Activated CD8-positive, alpha-beta T cell treated with anti-CD3 and anti-CD28 coated beads for 36 hours (primary cell): ENCODE measurements around the gene AATK. TPM values are rescaled to one million over a fixed set of nuclear protein-coding genes. Genes with fewer than 3 reads are reported as not detected.

ENCODE experiments used
- ATAC-seq: fragments of 200-7000 bp; cut with Tn5 transposase; one replicate; pipeline ENCODE4 v1.10.0; 2021; ENCODE audit warnings: mild to moderate bottlenecking, moderate library complexity
- CTCF ChIA-PET: fragments of 350-600 bp; sonication (Branson Sonifier 250); formaldehyde crosslinking; loops from one replicate; lab custom pipeline; 2021; ENCODE audit warnings: antibody characterized with exemption; lab: Charles Lee
- POLR2A ChIA-PET: fragments of 350-600 bp; sonication (Branson Sonifier 250); formaldehyde crosslinking; loops from one replicate; lab custom pipeline; 2021; ENCODE audit warnings: antibody characterized with exemption; lab: Charles Lee
- DNase-seq: peaks from one replicate; pipeline ENCODE4 v3.0.0-alpha.2; 2020
- H3K27ac Mint-ChIP-seq: one replicate; pipeline ENCODE4 v1.8.0; 2021; ENCODE audit warnings: mild to moderate bottlenecking, mixed read lengths
- H3K27me3 Mint-ChIP-seq: one replicate; pipeline ENCODE4 v1.8.0; 2021; ENCODE audit warnings: mixed read lengths
- H3K36me3 Mint-ChIP-seq: one replicate; pipeline ENCODE4 v1.8.0; 2021; ENCODE audit warnings: low read depth, mixed read lengths
- H3K4me1 Mint-ChIP-seq: one replicate; pipeline ENCODE4 v1.8.0; 2021; ENCODE audit warnings: low read depth, mixed read lengths
- H3K4me3 Mint-ChIP-seq: one replicate; pipeline ENCODE4 v1.8.0; 2021; ENCODE audit warnings: mild to moderate bottlenecking, moderate library complexity, mixed read lengths
- H3K9me3 Mint-ChIP-seq: one replicate; pipeline ENCODE4 v1.8.0; 2021; ENCODE audit warnings: mixed read lengths
- intact Hi-C: fragments of 100-400 bp; cut with micrococcal nuclease; formaldehyde crosslinking; loops from one replicate; pipeline ENCODE4 v1.10.0; 2022
- total RNA-seq, 2 experiments: library from RNA; stranded (reverse); gene quantifications; one replicate each; pipeline ENCODE4 v1.2.3, GENCODE V29; 2021
- TF ChIP-seq, protein P1 (sequence below): fragments of 200-600 bp; IDR thresholded peaks from one replicate; pipeline ENCODE4 v1.8.0; 2022; ENCODE audit warnings: antibody characterized with exemption, mild to moderate bottlenecking

Gene AATK
- total RNA-seq, 2 experiments from 2014 or later, result 0.63 to 0.98 TPM

DNA sequence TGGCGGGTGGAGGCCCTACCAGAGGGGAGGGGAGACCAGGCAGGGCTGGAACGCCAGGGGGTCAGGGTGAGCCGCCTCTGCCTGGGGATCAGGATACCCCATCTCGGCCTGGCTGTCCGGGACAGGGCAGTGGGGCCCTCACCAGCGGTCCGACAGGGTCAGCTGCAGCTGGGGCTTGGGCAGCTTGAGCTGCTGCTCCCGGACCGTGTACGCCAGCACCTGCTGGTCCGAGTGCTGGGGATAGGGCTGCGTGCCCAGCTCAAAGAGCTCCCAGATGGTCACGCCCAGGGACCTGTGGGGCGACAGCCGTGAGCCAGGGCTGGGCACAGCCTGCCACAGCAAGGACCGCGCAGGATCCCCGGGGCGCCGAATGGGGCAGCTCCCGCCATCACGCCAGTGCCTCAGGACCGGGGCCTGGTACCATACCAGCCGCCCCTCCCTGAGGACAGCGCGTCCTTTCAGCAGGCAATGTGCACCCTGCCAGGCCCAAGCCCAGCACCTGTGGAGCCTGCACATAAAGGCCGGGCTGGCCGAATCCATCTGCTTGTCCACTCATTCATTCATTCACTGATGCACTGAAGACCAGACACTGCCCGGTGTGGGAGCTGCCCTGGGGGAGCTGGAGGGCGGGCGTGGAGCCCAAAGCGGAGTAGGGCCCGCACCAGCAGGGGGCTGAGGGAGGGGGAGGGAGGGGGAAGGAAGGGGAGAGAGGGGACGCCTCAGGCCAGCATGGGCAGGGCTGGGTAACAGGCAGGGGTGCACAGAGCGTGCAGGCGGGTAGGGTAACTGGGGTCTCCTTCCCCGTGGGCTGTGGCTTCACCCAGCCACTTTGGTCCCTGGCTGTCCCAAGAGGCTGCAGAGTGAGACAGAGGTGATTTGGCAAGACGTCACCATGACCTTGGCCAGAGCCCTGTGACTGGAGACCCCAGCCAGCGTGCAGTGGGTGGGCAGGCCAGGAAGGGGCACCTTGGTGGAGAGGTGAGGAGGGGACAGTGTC, 42.7 kb downstream of the AATK start:
- no peak overlapping the region for H3K4me3 Mint-ChIP-seq
- no peak for ATAC-seq
- TF ChIP-seq, protein P1, sequence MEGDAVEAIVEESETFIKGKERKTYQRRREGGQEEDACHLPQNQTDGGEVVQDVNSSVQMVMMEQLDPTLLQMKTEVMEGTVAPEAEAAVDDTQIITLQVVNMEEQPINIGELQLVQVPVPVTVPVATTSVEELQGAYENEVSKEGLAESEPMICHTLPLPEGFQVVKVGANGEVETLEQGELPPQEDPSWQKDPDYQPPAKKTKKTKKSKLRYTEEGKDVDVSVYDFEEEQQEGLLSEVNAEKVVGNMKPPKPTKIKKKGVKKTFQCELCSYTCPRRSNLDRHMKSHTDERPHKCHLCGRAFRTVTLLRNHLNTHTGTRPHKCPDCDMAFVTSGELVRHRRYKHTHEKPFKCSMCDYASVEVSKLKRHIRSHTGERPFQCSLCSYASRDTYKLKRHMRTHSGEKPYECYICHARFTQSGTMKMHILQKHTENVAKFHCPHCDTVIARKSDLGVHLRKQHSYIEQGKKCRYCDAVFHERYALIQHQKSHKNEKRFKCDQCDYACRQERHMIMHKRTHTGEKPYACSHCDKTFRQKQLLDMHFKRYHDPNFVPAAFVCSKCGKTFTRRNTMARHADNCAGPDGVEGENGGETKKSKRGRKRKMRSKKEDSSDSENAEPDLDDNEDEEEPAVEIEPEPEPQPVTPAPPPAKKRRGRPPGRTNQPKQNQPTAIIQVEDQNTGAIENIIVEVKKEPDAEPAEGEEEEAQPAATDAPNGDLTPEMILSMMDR, result no peak
- ChIA-PET CTCF (no interaction called here), POLR2A (no interaction called here)
- no peaks in the 10 kb centered on the region for H3K36me3 Mint-ChIP-seq
- H3K9me3 Mint-ChIP-seq, result no peaks in the 10 kb centered on the region
- H3K27ac Mint-ChIP-seq, result no peak overlapping the region
- peaks cover under 1% of the 10 kb centered on the region for H3K27me3 Mint-ChIP-seq
- H3K4me1 Mint-ChIP-seq, result peaks cover 3% of the 10 kb centered on the region
- intact Hi-C loops, result no loop called here
- no peak for DNase-seq

DNA sequence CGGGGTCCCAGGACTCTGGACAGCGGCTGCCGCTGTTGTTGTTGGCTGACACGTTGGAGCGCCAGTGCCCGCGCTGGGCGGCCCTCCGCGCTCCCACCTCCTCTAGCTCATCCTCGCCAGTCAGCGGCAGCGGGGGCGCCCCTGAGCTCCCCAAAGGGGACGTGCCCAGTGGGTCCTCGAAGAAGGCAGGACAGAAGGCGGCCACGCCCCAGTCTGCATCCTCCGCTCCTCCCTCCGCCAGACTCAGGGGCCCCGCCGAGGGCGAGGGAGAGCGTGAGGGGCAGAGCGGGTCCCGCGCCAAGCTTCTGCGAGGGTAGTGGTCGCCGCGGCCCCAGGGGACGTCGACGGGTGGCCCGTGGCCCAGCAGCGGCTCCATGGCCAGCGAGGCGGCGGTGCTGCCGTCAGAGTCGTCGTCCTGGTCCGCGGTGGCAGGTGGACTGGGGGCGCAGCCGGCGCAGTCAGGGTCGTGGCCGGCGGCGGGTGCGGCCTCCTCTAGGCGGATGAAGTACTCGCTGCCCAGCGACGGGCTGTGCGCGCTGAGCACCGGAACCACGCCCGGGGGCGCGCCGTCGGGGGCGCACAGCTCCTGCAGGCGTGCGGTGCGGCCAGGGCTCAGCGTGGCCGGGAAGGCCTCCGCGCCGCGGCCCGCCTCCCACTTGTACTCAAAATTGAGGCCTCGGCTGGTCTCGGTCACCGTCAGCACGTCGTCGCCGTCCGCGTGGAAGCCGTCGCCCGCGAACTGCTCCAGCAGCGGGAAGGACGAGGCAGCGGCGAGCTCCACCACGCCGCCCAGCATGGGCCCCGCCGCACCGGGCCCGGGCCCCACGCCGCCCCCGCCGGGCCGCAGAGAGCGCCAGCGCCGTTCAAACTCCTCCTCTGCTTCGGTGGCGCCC, 43.9 kb downstream of the AATK start:
- CTCF ChIA-PET, result interaction anchor here (1.2 kb wide), 1 partner anchor 99 kb away, joined by 3 read pairs; no protein-coding TSS in a partner anchor
- peaks cover 5% of the 10 kb centered on the region for H3K4me1 Mint-ChIP-seq
- intact Hi-C loops, result no loop called here
- no peak for ATAC-seq
- no peaks in the 10 kb centered on the region for H3K36me3 Mint-ChIP-seq
- POLR2A ChIA-PET, result interaction anchor here (0.9 kb wide), 1 partner anchor 28 kb away, joined by 4 read pairs; no protein-coding TSS in a partner anchor
- peaks cover 1% of the 10 kb centered on the region for H3K27me3 Mint-ChIP-seq
- TF ChIP-seq, protein P1, result no peak
- no peaks in the 10 kb centered on the region for H3K9me3 Mint-ChIP-seq
- no peak for DNase-seq
- H3K4me3 Mint-ChIP-seq, result no peak overlapping the region
- H3K27ac Mint-ChIP-seq, result no peak overlapping the region

DNA sequence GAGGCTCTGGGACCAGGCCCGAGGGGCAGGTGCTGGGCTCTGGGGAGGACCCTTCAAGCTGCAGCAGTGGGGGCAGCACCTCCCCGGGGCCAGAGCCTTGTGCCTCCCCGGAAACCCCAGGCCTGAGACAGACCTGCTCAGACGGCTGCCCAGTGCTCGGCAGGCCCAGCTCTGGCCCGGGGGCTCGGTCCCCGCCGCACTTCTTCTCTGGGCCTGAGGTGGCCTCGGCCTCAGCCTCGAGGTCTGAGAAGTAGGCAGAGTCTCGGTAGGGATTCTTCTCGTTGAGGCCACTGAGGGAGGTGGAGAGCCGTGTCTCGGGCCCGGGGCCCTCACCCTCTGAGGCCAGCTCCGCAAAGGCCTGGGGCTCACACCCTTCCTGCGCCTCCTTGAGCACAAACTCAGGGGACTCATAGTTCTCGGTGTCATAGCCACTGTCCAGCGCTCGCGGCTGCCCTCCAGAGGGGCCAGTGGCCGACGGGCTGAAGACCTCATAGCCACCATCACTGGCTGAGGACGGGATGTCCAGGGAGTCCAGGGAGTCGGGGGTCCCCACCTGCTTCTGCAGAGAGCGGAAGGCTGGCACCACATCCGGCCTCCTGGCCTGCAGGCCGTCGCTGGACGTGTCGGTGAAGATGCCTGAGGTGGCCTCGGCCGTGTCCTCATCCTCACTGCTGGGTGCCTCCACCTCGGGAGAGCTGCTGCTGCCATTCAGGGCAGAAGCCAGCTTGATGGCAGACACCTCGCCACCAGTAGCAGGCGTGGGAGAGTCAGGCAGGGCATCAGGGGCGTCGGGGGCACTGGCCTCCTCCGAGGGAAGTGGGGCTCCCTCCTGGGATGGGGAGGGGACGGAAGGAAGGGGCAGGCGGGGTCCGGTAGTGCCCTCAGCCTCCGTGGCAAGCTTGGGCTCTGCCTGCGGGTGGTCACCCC, 45.1 kb downstream of the AATK start:
- no peak for ATAC-seq
- Mint-ChIP-seq H3K9me3 (no peaks in the 10 kb centered on the region), H3K27me3 (peaks cover 1% of the 10 kb centered on the region), H3K36me3 (no peaks in the 10 kb centered on the region), H3K4me1 (peaks cover 5% of the 10 kb centered on the region), H3K27ac (no peak overlapping the region), H3K4me3 (no peak overlapping the region)
- no peak for DNase-seq
- POLR2A ChIA-PET, result interaction anchor here (0.9 to 1.5 kb wide), 2 partner anchors 26 to 117 kb away, joined by 4 to 5 read pairs; partner anchors contain the start of genes NDUFAF8 and TEPSIN
- CTCF ChIA-PET, result interaction anchor here (1.1 to 1.2 kb wide), 2 partner anchors 97 to 98 kb away, joined by 3 to 4 read pairs; no protein-coding TSS in a partner anchor
- intact Hi-C loops, result no loop called here
- TF ChIP-seq, protein P1, result no peak

DNA sequence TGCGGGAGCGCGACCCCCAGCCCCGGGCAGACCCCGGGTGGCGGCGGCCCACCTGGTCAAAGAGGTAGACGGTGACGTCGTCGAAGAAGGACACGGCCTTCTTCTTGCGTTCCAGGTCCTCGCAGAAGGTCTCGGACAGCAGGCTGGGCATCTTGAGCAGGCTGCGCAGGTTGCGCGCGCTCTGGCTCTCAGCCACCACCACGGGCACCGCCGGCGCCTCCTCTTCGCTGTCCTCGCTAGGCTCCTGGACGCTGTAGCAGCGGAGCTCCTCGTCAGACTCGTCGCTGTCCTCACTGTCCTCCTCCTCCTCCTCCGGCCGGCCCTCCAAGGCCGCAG, 45.9 kb downstream of the AATK start:
- intact Hi-C loops, result no loop called here
- Mint-ChIP-seq H3K4me3 (no peak overlapping the region), H3K27me3 (peaks cover 1% of the 10 kb centered on the region), H3K36me3 (no peaks in the 10 kb centered on the region), H3K27ac (no peak overlapping the region), H3K9me3 (no peaks in the 10 kb centered on the region), H3K4me1 (peaks cover 5% of the 10 kb centered on the region)
- ChIA-PET POLR2A (interaction anchor here (1.1 to 1.5 kb wide), 2 partner anchors 9 to 118 kb away, joined by 3 to 5 read pairs; partner anchors contain the start of genes NDUFAF8 and TEPSIN), CTCF (interaction anchor here (1.1 kb wide), 1 partner anchor 96 kb away, joined by 4 read pairs; no protein-coding TSS in a partner anchor)
- ATAC-seq (no peak), DNase-seq (no peak)
- TF ChIP-seq, protein P1, result no peak
